GM18508 (cell line): Measurements from ENCODE around the gene ZNF266.

ENCODE experiments used
- ATAC-seq: cut with Tn5 transposase; IDR thresholded peaks from one replicate; pipeline ENCODE4 v1.9.1; 2021; ENCODE audit warnings: moderate number of reproducible peaks; ENCODE audit not compliant: insufficient read depth, unreplicated experiment

Gene ZNF266

DNA sequence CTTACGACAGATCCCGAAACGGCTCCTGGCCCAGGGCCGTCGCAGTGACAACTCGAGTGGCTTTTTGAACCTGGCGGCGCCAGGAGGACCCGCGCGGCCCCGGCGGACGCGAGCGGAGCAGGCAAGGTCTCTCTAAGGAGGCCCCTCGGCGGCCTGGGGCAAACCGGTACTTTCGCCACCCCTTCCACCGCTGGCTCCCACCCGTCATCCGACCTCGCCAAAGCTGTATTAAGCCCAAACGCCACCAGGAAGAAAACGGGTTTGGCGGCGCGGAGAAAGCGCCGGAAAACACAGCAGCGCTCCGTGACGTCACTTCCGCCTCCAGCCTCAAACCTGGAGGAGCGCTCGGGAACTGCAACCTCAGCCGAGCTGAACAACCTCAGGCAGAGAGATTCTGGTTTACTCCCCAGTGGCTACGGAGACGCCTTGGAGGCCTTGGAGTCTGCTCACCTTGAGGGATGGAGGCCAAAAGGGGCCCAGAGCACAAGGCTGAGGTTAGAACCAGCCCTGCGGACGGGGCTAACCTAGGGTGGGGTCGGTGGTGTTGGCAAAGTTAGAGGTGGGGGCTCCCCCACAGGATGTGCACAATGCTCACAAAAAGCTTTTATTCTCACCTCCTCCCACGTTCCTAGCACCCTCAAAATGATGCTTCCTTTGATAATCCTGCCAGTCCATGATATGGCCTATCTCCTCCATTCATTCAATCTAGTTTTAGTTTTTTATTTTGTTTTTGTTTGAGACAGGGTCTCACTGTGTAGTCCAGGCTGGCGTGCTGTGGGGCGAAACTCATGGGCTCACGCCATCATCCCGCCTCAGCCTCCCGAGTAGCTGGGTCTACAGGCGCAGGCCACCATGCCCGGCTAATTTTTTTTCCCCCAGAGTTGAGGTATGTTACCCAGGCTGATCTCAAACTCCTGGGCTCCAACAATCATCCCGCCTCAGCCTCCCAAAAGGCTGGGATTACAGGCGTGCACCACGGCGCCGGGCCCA is at the start of gene ZNF266:
ZNF266 (minus strand) TSS at position 295 of the 990 bp plus-strand sequence. CDS start 15,484 bp downstream, outside the sequence.
- ATAC-seq: peak; percentile 48

DNA sequence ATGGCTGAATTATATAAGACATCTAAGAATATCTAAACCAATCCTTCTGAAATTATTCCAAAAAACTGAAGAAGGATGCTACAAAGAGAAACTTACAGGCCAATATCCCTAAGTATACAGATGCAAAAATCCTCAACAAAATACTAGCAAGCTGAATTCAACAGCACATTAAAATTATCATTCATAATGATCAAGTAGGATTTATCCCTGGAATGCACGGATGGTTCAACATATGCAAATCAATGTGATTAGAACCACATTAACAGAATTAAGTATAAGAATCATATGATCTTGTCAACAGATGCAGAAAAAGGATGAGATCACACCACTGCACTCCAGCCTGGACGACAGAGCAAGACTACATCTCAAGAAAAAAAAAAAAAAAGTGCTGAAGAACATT is 49.8 kb upstream of the ZNF266 start:
- no peak for ATAC-seq

DNA sequence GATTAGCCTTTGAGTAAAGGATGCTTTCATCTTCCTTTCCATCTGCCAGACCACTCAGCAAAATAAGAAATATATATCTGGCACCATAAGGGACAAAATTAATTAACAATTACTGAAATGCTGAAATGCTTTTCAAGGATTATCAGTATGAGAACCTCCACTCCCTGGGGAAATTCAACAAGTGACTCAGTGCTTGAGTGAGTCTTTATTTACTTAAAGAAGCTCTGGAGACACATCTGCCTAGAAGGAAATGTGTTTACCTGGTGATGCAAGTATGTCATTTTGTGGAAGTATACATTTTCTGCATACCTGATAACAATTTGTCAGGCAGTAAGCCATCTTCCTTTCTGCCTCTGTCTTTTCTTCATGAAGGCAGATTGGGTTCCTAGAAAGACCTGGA is 39.6 kb upstream of the ZNF266 start:
- no peak for ATAC-seq

DNA sequence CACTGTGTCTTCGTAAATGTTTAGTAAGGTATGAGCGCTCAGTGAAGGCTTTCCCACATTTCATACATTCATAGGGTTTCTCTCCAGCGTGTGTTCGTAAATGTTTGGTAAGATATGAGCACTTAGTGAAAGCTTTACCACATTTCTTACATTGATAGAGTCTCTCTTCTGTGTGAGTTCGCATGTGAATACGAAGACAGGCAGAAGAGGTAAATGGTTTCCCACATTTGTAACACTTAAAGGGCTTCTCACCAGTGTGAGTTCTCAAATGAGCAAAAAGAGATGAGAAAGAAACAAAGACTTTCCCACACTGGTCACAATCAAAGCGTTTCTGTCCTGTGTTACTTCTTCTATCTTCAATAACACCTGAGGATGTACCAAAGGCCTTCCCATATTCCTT is 31.8 kb upstream of the ZNF266 start:
- ATAC-seq: no peak

DNA sequence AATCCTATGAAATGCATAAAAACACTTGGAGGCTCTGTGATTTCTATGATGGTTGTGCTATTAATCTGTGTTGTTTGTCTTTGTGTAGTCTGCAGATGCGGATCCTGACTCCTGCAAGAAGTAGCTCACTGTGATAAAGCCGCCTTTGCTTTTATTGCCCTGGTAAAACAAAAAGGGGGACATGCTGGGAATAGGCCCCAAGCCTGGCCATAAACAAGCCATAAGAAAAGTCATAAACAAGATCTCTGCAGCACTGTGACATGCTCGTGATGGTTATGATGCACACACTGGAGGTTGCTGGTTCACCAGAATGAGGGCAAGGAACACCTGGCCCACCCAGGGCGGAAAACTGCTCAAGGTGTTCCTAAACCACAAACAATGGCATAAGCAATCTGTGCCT is 26.6 kb upstream of the ZNF266 start:
- no peak for ATAC-seq

DNA sequence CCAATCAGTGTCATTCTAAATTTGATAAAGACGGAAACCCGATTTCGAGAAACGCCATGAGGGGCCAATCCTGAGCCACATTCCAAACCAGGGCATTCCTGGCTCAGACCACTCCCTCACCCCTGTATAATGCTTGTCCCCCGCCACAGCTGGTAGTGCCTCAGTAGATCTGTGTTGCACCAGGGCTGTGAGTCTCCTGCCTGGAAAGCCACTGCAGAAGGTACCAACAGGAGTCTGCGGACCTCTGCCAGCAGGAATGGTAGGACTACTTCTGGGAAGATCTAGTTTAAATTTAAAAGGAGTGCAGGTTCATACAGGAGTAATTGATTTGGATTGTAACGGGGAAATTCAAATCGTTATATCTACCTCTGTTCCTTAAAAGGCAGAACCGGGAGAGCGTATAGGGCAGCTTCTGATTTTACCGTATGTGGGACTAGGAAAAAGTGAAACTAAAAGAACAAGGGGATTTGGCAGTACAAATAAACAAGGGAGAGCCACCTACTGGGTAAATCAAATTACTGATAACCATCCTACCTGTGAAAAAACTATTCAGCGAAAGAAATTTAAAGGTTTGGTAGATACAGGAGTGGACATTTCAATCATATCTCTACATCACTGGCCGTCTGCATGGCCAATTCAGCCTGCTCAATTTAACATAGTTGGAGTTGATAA is 20.8 kb upstream of the ZNF266 start:
- ATAC-seq: no peak

DNA sequence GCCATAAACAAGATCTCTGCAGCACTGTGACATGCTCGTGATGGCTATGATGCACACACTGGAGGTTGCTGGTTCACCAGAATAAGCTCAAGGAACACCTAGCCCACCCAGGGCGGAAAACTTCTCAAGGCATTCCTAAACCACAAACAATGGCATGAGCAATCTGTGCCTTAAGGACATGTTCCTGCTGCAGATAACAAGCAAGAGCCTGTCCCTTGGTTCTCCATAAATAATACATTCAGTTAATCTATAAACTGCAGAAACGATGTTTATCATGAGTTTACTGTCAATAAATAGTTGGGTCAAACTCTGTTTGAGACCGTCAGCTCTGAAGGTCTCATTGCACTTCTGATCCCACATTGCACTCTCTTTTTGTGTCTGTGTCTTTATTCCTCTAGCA is 18.6 kb upstream of the ZNF266 start:
- no peak for ATAC-seq

DNA sequence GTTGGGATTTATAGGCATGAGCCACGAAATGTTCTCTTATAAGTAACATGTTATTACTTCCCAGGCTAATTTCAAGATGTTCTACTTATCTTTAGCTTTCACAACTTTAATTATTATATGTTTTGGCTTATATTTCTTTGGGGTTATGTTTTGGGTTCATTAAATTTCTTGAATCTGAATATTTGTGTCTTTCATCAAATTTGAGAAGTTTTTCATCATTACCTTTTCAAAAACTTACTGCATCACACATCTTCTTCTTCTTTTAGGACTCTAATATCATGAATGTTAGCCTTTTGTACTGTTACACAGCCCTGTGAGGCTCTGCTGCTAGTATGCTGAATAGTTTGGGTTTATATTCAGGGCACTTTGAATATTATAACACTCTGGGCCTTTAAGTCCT is 9.7 kb upstream of the ZNF266 start:
- no peak for ATAC-seq

DNA sequence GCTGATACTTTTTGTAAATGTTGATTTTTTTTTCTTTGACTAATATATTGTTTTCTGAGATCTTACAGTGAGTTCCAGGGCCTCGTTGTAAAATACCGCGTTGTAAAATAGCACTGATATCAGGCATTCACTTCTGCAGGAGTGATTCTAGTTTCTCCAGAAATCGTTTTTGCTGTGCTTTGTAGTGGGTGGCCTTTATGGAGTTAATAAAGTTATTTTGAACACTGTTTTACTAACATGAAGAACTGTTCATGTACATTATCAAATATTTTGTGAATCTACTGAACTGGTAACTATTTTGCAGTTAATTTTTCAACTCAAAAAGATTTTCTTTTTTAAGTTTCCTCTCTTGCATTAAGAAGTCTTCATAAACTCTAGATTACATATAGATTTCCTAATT is 985 bp upstream of the ZNF266 start:
- ATAC-seq: no peak

DNA sequence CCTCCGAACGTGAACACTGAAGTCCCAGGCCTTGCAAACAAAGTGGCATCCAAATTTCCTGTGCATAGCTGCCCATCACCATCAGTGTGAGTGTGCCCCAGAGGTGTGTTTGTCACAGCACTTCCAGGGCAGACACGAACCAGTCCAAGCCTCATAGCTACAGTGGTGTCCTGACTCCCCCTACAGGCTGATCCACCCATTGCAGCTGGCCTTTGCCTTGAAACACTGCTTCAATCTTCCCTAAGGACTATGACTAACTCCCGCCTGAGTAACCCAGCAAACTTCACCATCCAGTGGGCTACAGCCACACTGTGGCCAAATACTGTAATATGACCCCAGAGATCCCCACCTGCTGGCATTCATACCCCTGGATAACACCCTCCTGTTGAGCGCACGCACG is 3.9 kb downstream of the ZNF266 start:
- no peak for ATAC-seq

DNA sequence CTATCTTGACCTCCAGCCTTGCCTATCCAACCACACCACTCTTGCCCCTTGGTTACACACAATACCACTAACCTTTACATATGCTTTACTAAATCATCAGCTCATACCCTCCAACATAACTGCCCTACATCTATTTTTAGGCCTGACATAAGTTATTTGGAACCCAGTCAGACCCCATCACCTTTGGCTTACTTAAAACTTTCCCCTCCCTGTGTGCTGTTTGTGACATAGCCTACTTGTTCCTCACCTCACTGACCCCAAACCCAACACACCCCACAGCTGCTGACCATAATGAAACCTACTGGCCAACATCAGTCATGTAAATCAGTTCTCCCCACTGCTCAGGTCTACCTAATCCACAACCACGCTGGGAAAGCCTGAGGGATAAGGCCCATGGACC is 4.9 kb downstream of the ZNF266 start:
- ATAC-seq: no peak

DNA sequence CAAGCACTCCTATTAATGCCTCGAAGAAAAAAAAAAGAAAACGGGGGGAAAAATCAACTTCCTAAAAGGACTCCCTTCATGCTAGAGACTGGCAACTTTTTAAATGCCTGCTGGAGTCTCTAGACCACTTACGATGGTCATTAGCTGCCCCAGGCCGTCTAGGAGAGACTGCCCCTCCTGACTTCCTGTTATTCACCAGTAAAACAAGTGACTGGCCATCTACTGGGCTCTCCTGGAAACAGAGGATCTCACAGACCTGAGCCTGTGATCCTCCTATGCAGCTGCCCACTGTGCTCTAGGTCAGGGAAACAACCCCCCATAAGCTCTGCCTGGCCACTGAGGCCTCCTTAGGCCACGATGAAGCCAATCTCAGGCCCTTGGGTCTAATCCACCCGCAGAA is 7.4 kb downstream of the ZNF266 start:
- no peak for ATAC-seq

DNA sequence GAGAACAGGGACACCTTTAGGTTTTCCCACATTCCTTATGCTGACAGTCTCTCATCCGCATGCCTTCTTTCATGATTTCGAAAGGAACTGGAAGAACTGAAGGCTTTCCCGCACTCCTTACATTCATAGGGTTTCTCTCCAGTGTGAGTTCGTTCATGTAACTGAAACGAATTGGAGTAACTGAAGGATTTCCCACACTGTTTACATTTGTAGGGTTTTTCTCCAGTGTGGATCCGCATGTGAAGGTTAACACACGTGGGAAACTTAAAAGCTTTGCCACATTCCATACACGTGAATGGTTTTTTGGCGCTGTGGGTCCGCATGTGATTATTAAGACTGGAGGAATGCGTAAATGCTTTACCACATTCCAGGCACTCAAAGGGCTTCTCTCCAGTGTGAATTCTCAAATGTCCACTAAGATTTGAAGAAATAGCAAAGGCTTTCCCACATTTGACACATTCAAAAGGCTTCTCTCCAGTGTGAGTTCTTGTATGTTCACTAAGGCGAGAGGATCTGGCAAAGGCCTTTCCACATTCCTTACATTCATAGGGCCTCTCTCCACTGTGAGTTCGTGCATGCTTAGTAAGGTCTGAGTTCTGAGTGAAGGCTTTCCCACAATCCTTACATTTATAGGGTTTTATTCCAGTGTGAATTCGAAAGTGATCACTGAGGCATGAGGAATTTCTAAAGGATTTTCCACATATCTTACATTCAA is 22.0 kb downstream of the ZNF266 start:
- no peak for ATAC-seq

DNA sequence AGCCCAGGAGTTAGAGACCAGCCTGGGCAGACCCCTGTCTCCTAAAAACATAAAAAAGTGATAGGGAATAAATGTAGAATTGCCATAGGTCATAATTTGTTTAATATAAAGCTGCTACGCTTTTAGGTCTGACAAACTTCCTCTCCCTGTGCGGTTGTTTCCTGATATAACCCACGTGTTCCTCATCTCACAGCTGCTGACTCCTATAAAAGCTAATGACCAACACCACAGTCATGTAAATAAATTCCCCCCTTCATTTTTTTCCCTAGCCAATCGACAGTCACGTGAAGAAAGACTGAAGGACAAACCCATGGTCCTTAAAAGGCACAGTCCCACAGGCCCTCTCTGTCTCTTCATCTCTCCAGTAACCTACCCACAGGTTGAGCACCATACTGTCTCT is 27.5 kb downstream of the ZNF266 start:
- ATAC-seq: no peak

DNA sequence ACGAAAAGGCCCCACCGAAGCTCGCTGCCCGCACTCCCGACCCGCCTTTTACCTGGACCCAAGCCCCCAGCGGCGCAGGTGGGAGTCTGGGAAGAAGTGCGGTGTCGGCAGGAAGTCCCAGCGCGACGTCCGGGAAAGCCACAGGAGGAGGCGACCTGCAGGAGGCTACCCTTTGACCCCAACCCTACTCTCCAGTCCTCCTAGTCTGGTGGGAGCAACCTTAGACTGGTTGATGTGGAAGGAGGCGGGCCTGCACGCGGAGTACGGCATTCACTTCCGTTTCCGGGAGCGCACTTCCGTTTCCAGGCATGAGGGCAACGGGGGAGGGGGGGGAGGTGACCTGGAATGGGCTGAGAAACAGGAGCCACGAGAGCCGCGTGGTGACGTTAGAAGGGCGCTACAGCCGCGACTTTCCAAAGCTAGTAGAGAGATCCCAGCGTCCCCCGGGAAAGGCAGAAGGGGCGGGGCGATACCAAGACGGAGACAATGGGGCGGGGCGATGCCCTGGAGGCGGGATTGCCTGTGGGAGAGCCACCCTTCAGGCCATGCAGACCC is 28.5 kb downstream of the ZNF266 start:
- ATAC-seq: no peak

DNA sequence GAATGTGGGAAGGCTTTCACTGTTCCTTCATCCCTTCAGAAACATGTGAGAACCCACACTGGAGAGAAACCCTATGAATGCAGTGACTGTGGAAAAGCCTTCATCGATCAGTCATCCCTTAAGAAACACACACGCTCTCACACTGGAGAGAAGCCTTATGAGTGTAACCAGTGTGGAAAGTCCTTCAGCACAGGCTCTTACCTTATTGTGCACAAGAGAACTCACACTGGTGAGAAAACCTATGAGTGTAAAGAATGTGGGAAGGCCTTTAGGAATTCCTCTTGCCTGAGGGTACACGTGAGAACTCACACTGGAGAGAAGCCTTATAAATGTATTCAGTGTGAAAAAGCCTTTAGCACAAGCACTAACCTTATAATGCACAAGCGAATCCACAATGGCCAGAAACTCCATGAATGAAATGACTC is 54.0 kb downstream of the ZNF266 start:
- ATAC-seq: no peak

DNA sequence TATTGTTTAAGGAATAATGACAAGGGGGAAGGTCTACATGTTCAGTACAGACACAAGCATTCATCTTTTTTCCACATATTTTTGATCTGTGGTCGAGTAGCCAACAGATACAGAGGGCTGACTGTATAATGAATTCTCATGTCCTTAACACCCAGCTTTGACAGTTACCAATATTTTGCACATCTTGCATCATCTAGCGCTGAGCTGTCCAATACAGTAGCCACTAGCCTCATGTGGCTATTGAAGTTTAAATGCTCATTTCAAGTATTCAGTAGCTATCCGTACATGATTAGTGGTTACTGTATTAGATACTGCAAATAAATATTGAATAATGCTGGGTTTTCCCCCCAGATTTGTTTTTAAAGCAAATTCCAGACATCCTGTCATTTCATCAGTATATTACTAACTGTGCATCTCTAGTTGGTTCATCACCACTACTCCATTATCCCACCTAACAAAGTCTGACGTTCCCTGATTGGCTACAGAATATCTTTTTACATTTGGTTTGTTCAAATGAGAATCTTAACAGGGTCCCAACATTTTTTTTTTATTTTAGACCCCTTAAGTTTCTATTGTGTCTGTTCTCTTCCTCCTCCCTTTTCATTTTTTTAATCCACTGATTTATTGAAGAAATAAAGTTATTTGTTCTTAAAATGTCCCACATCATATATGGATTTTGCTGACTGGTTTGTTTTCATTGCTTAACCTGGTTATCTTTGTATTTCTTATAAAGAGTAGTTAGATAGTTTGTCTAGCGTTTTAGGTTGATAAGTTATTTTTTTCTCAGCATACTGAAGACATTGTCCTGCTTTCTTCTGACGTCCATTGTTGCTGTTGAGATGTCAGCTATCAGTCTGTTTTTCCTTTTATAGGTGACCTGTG is 64.4 kb downstream of the ZNF266 start:
- ATAC-seq: no peak

DNA sequence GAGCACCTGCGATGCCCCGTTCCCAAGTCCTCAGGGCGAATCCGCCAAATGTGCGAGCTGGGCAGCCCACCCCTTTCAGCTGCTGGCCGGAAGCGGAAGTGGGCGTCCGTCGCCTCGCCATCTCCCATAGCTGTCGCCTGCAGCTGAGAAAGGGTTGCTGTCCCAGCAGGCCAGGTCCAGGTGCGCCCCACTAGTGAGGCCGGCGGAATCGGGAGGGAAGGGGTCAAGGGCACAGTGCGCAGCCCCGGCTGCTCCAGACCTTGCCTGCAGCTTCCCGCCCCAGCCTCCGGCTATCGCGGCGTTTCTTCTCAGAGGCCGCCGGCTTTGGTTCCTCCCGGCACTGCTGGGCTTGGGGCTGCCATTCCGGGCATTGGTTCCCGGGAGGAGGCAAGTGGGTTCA is 72.5 kb downstream of the ZNF266 start, which contains the start of gene ZNF177:
ZNF177 (plus strand) TSS at position 109 of the 400 bp plus-strand sequence. CDS start 15,299 bp downstream, outside the sequence.
- ATAC-seq: no peak
